K562 (cell line): ENCODE results near the gene ENDOG. TPM values are rescaled to one million over a fixed set of nuclear protein-coding genes. Genes with fewer than 3 reads are reported as not detected.

ENCODE experiments used
- ATAC-seq: fragments of 200-7000 bp; cut with Tn5 transposase; 3 replicates; pipeline ENCODE4 v1.9.1; 2020; ENCODE audit warnings: moderate library complexity
- BruUV-seq: library from RNA; stranded (reverse); fragments of 400-500 nt; replicated peaks from 2 replicates; lab custom pipeline; 2021; lab: Mats Ljungman, UMichigan
- CTCF ChIA-PET: fragments of 300-600 bp; formaldehyde crosslinking; extraction: SDS; loops from one replicate; lab custom pipeline; 2021; ENCODE audit warnings: low intra/inter-chr PET ratio; lab: Yijun Ruan, JAX
- POLR2A ChIA-PET: fragments of 300-600, 350-650 bp; sonication (Branson Sonifier 250); formaldehyde crosslinking; extraction: SDS; loops from one replicate; lab custom pipeline; 2021; ENCODE audit warnings: antibody characterized with exemption, inconsistent platforms; lab: Yijun Ruan, JAX
- DNase-seq, 4 experiments: peaks; one replicate each; pipeline versions ENCODE4 v3.0.0 to v3.0.0-alpha.2; 2011 to 2018; ENCODE audit warnings: low spot score in 3 of 4, mixed read lengths in 3 of 4; ENCODE audit errors: extremely low read depth in 1 of 4
- FAIRE-seq: peaks from 2 replicates; lab custom pipeline; 2011; peaks lifted over from hg19 to GRCh38; lab: Jason Lieb, UNC
- H2AFZ ChIP-seq: 2 replicates; pipeline ENCODE4 v1.6.0; 2011; ENCODE audit warnings: low read depth, low read length, control low read depth, inconsistent platforms
- H3K27ac ChIP-seq: fragments of 200-600 bp; 3 replicates; pipeline ENCODE4 v1.8.0; 2011; ENCODE audit warnings: low read depth, mild to moderate bottlenecking, control low read depth, inconsistent platforms, low read length, moderate library complexity, mixed read lengths; ENCODE audit errors: extremely low read depth
- H3K27me3 ChIP-seq, 2 experiments: fragments of 300-600 bp in 1 of 2; 2 replicates in 1 of 2; 3 replicates in 1 of 2; pipeline versions ENCODE4 v1.6.0 to v1.8.0; 2011; ENCODE audit warnings: inconsistent platforms in 2 of 2, low read length in 2 of 2, mild to moderate bottlenecking in 1 of 2, mixed read lengths in 1 of 2, moderate library complexity in 1 of 2; ENCODE audit not compliant: control insufficient read depth in 2 of 2, insufficient read depth in 2 of 2
- H3K36me3 ChIP-seq: fragments of 300-600 bp; 3 replicates; pipeline ENCODE4 v1.8.0; 2011; ENCODE audit warnings: mild to moderate bottlenecking, low read length, inconsistent platforms; ENCODE audit not compliant: control insufficient read depth, insufficient read depth
- H3K4me1 ChIP-seq, 2 experiments: fragments of 200-600 bp in 1 of 2; replicated peaks in 1 of 2; 2 replicates in 1 of 2; 3 replicates in 1 of 2; pipeline versions ENCODE4 v1.5.1 to v1.8.0; 2011; ENCODE audit warnings: inconsistent platforms in 2 of 2, low read length in 2 of 2, mild to moderate bottlenecking in 1 of 2, mixed read lengths in 1 of 2, moderate library complexity in 1 of 2; ENCODE audit not compliant: control insufficient read depth in 2 of 2, insufficient read depth in 2 of 2
- H3K4me2 ChIP-seq: 2 replicates; pipeline ENCODE4 v1.6.1; 2011; ENCODE audit warnings: low read length, control low read depth, inconsistent platforms, mixed read lengths; ENCODE audit not compliant: insufficient read depth
- H3K4me3 ChIP-seq: fragments of 200-600 bp; sonication (generic), shearing (Covaris generic); 2 replicates; pipeline ENCODE4 v1.5.1; 2016; ENCODE audit warnings: control low read depth, inconsistent platforms
- H3K79me2 ChIP-seq: fragments of 200-600 bp; 3 replicates; pipeline ENCODE4 v1.8.0; 2011; ENCODE audit warnings: low read length, inconsistent platforms; ENCODE audit not compliant: control insufficient read depth, insufficient read depth
- H3K9ac ChIP-seq, 2 experiments: 2 replicates each; pipeline versions ENCODE4 v1.6.0 to v1.6.1; 2011; ENCODE audit warnings: low read depth in 2 of 2, low read length in 2 of 2, control low read depth in 1 of 2, inconsistent platforms in 1 of 2, mild to moderate bottlenecking in 1 of 2, mixed read lengths in 1 of 2; ENCODE audit not compliant: insufficient read depth in 1 of 2
- H3K9me1 ChIP-seq: one replicate; pipeline ENCODE4 v1.6.0; 2011; ENCODE audit warnings: inconsistent platforms, mild to moderate bottlenecking, low read length, moderate library complexity; ENCODE audit not compliant: control insufficient read depth, insufficient read depth
- H3K9me3 ChIP-seq: replicated peaks from 2 replicates; pipeline ENCODE4 v1.5.1; 2011; ENCODE audit warnings: low read depth, low read length, inconsistent platforms; ENCODE audit not compliant: control insufficient read depth, insufficient read depth
- H4K20me1 ChIP-seq: replicated peaks from 2 replicates; pipeline ENCODE4 v1.6.1; 2011; ENCODE audit warnings: low read length, inconsistent platforms, mixed read lengths; ENCODE audit not compliant: control insufficient read depth, insufficient read depth
- CBFB ChIP-seq: sonication (generic); formaldehyde crosslinking; IDR thresholded peaks from 2 replicates; pipeline ENCODE4 v1.4.0; 2020; ENCODE audit warnings: mild to moderate bottlenecking, missing genetic modification reagents
- E2F6 ChIP-seq, 2 experiments: IDR thresholded peaks; 2 replicates each; pipeline ENCODE4 v1.6.1; 2011; ENCODE audit warnings: borderline replicate concordance in 1 of 2, control low read depth in 1 of 2, low read depth in 1 of 2, low read length in 1 of 2, mild to moderate bottlenecking in 1 of 2, mixed read lengths in 1 of 2, moderate library complexity in 1 of 2; ENCODE audit not compliant: insufficient read depth in 1 of 2, insufficient read length in 1 of 2, poor library complexity in 1 of 2, severe bottlenecking in 1 of 2; ENCODE audit errors: extremely low read depth in 1 of 2
- GTF2F1 ChIP-seq: IDR thresholded peaks from 2 replicates; pipeline ENCODE4 v1.6.1; 2011; ENCODE audit warnings: low read depth, low read length, improper control_type of control experiment
- HMBOX1 ChIP-seq: sonication (generic); IDR thresholded peaks from 2 replicates; pipeline ENCODE4 v1.6.1; 2016
- LEF1 ChIP-seq: fragments of 450-650 bp; IDR thresholded peaks from 2 replicates; pipeline ENCODE4 v1.6.1; 2016; ENCODE audit warnings: mild to moderate bottlenecking
- OTX1 ChIP-seq: fragments of 450-650 bp; formaldehyde crosslinking; IDR thresholded peaks from 2 replicates; pipeline ENCODE4 v1.4.0; 2022; ENCODE audit warnings: mild to moderate bottlenecking
- POLR2A ChIP-seq: fragments of 450-650 bp; conservative IDR thresholded peaks from 2 replicates; pipeline ENCODE4 v1.6.1; 2016
- POLR2AphosphoS5 ChIP-seq: IDR thresholded peaks from 2 replicates; pipeline ENCODE4 v1.6.1; 2011; ENCODE audit warnings: mild to moderate bottlenecking, low read depth, low read length, moderate library complexity; ENCODE audit not compliant: control insufficient read depth, insufficient read depth
- POLR2B ChIP-seq: fragments of 450-650 bp; IDR thresholded peaks from 2 replicates; pipeline ENCODE4 v1.6.1; 2018; ENCODE audit warnings: low read depth; ENCODE audit not compliant: partially characterized antibody
- POLR2G ChIP-seq: fragments of 200-400 bp; formaldehyde crosslinking; IDR thresholded peaks from 2 replicates; pipeline ENCODE4 v1.6.1; 2017; ENCODE audit warnings: low read depth, mild to moderate bottlenecking, antibody characterized with exemption, low read length, moderate library complexity
- RBFOX2 ChIP-seq: fragments of 200-400 bp; formaldehyde crosslinking; IDR thresholded peaks from 2 replicates; pipeline ENCODE4 v1.6.1; 2017; ENCODE audit warnings: low read depth, mild to moderate bottlenecking, low read length, moderate library complexity
- RBM39 ChIP-seq: fragments of 200-400 bp; formaldehyde crosslinking; optimal IDR thresholded peaks from 2 replicates; pipeline ENCODE3; 2018; ENCODE audit warnings: low read depth, low read length
- SUPT5H ChIP-seq: fragments of 450-650 bp; IDR thresholded peaks from 2 replicates; pipeline ENCODE4 v1.6.1; 2016
- ZBTB33 ChIP-seq: sonication (generic); formaldehyde crosslinking; IDR thresholded peaks from 2 replicates; pipeline ENCODE4 v1.8.1; 2023; ENCODE audit warnings: mild to moderate bottlenecking, missing genetic modification reagents
- ZNF408 ChIP-seq: fragments of 250-450 bp; sonication (Bioruptor Pico); IDR thresholded peaks from 2 replicates; pipeline ENCODE4 v1.4.0; 2020; ENCODE audit warnings: low read depth, mild to moderate bottlenecking, moderate library complexity
- ZSCAN29 ChIP-seq: fragments of 450-650 bp; IDR thresholded peaks from 2 replicates; pipeline ENCODE4 v1.6.1; 2017
- WGBS: fragments of 100-300 bp; shearing (Covaris generic); methylation state at CpG from one replicate; pipeline ENCODE4 v1.1.6; 2016; ENCODE audit warnings: low coverage, mixed read lengths; ENCODE audit not compliant: insufficient coverage; ENCODE audit errors: missing lambda C conversion rate; 5-methylcytosine and 5-hydroxymethylcytosine counted together
- in situ Hi-C: fragments of 300-500 bp; cut with MboI; formaldehyde crosslinking; loops from 4 replicates; pipeline ENCODE4 v1.15.0; 2018; ENCODE audit warnings: inconsistent platforms, mixed read lengths
- intact Hi-C: fragments of 100-400 bp; cut with micrococcal nuclease; formaldehyde crosslinking; loops from 2 replicates; pipeline ENCODE4 v1.14.2; 2022
- polyA plus RNA-seq, 8 experiments: library from polyadenylated mRNA; depleted of rRNA in 4 of 8; stranded (reverse) in 5 of 8; unstranded in 3 of 8; fragments of >200 nt; fragmentation: Nextera tagmentation in 2 of 8; fragmentation: Illumina TruSeq in 1 of 8; extraction: Ambion mirVana in 2 of 8; extraction: Trizol in 1 of 8; gene quantifications; 2 replicates each; pipeline versions ENCODE4 v1.2.1 to v1.2.3, GENCODE V29; 2011 to 2014; ENCODE audit warnings: inconsistent platforms in 1 of 8, missing spikeins in 1 of 8
- total RNA-seq, 7 experiments: library from RNA; depleted of rRNA in 6 of 7; stranded (reverse); fragments of >200 nt in 6 of 7; fragmentation: Illumina TruSeq in 2 of 7; extraction: Trizol in 2 of 7; gene quantifications; 2 replicates each; pipeline versions ENCODE4 v1.2.1 to v1.2.3, GENCODE V29; 2011 to 2021; ENCODE audit warnings: low replicate concordance in 1 of 7

Gene ENDOG
- total and polyA plus RNA-seq, 9 of the 15 experiments (the other 6 are each of a cell fraction or from before 2014, with no cell fraction given) = 1.2 to 91.0 (median 25.5) TPM

- intact Hi-C loops = no loop called here
- Histone ChIP-seq H3K9me1 (no peaks in the 10 kb centered on the region), H4K20me1 (peaks cover 14% of the 10 kb centered on the region), H3K27ac (no peak overlapping the region), H3K4me3 (no peak overlapping the region)
- TF ChIP-seq ZBTB33 (CRISPR knock-in tag) (0 out of 2 replicates have a peak, but pooled peaks have one; percentile 21), HMBOX1 (no peak), SUPT5H (no peak; the same call in 1 of the 2 replicates), POLR2B (peak; percentile 14), POLR2G (peak; percentile 79), ZSCAN29 (no peak), OTX1 (CRISPR knock-in tag) (no peak), CBFB (CRISPR knock-in tag) (no peak), POLR2AphosphoS5 (0 out of 2 replicates have a peak, but pooled peaks have one; percentile 16), E2F6 (IDR thresholded peaks at IDR 0.05; ENCODE audit: borderline replicate concordance in 1 of 2, extremely low read depth in 1 of 2, insufficient read depth in 1 of 2, insufficient read length in 1 of 2, low read depth in 1 of 2, low read length in 1 of 2, poor library complexity in 1 of 2, severe bottlenecking in 1 of 2) (peak in 1 of 2 experiments; percentile 13), RBM39 (no peak), LEF1 (no peak), RBFOX2 (peak; percentile 71), GTF2F1 (no peak), POLR2A (peak; percentile 36), ZNF408 (CRISPR knock-in tag) (no peak)
- TF ChIP-seq, all 486 proteins: peak for 7
- POLR2A ChIA-PET = interaction anchor here (1.0 to 3.9 kb wide), 6 partner anchors 9 to 62 kb away, joined by 3 to 48 read pairs (median 4); partner anchors contain the start of gene SPOUT1
- ATAC-seq (no peak), DNase-seq (no peak), FAIRE-seq (no peak)
- WGBS = 75% methylated on average over 24 of the region's 24 CpGs
- Histone ChIP-seq H3K9me3 (no peaks in the 10 kb centered on the region), H3K4me2 (no peak overlapping the region), H2AFZ (no peak overlapping the region), H3K4me1 (peaks cover 4 to 61% of the 10 kb centered on the region in 2 experiments; a peak in 3 of 5 replicates), H3K36me3 (peaks cover 61% of the 10 kb centered on the region), H3K9ac (peak overlapping the region in 1 of 2 experiments; percentile 99; a peak in 2 of 4 replicates), H3K79me2 (peaks cover 20% of the 10 kb centered on the region), H3K27me3 (no peaks in the 10 kb centered on the region)
- in situ Hi-C loops = no loop called here
- CTCF ChIA-PET = interaction anchor here (0.6 kb wide), 1 partner anchor 42 kb away, joined by 3 read pairs; no protein-coding TSS in a partner anchor
- BruUV-seq = no TSS peak
Measured at GRCh38 chr9:128820665-128821583, 2.6 kb downstream of the ENDOG start.
